ENCODE data around the gene GPN1.
"Not testable (repeated sequence)": the region's sequence is repeated elsewhere in the genome, so short reads cannot be mapped to it uniquely, and the experiment has no call there.

GPN1 gene

GRCh38 chr2:27587025-27587424 is 41.8 kb upstream of the GPN1 start:
- TF ChIP-seq ELF4 (IDR thresholded peaks at IDR 0.05) (no peak), SP1 (IDR thresholded peaks at IDR 0.05) (no peak), FOXA1 (IDR thresholded peaks at IDR 0.05) (no peak), ARNT (IDR thresholded peaks at IDR 0.05) (no peak), CTBP1 (IDR thresholded peaks at IDR 0.05; ENCODE audit: borderline replicate concordance) (no peak), FOXM1 (IDR thresholded peaks at IDR 0.05; ENCODE audit: borderline replicate concordance) (no peak), L3MBTL2 (conservative IDR thresholded peaks at IDR 0.05) (no peak), BHLHE40 (IDR thresholded peaks at IDR 0.05; ENCODE audit: borderline replicate concordance) (no peak), HDGF (IDR thresholded peaks at IDR 0.05; ENCODE audit: borderline replicate concordance) (no peak), LEF1 (IDR thresholded peaks at IDR 0.05; ENCODE audit: borderline replicate concordance) (no peak), SUZ12 (IDR thresholded peaks at IDR 0.05) (no peak), FOXK2 (IDR thresholded peaks at IDR 0.05) (no peak), ZNF384 (IDR thresholded peaks at IDR 0.05) (no peak), NFRKB (IDR thresholded peaks at IDR 0.05) (no peak), PKNOX1 (IDR thresholded peaks at IDR 0.05) (no peak), TARDBP (IDR thresholded peaks at IDR 0.05) (no peak)
- CTCF ChIA-PET, result no interaction called here
- POLR2A ChIA-PET, result interaction anchor here (1.5 kb wide), 1 partner anchor 17 kb away, joined by 3 read pairs; no protein-coding TSS in a partner anchor
- DNase-seq (ENCODE audit: extremely low spot score), result no peak

- ChIA-PET POLR2A (no interaction called here), CTCF (no interaction called here)
- TF ChIP-seq FOXM1 (IDR thresholded peaks at IDR 0.05; ENCODE audit: borderline replicate concordance), result no peak
- TF ChIP-seq FOXK2 (IDR thresholded peaks at IDR 0.05), result no peak
- no peak for TF ChIP-seq ELF4 (IDR thresholded peaks at IDR 0.05)
- DNase-seq (ENCODE audit: extremely low spot score), result no peak
Measured at GRCh38 chr2:27588308-27588707, 40.5 kb upstream of the GPN1 start.

GRCh38 chr2:27591745-27592144 is 37.1 kb upstream of the GPN1 start:
- CTCF ChIA-PET, result interaction anchor here (0.6 kb wide), 1 partner anchor 12 kb away, joined by 3 read pairs; no protein-coding TSS in a partner anchor
- TF ChIP-seq ELF4 (IDR thresholded peaks at IDR 0.05) (no peak), LEF1 (IDR thresholded peaks at IDR 0.05; ENCODE audit: borderline replicate concordance) (no peak), BHLHE40 (IDR thresholded peaks at IDR 0.05; ENCODE audit: borderline replicate concordance) (no peak), NFRKB (IDR thresholded peaks at IDR 0.05) (no peak), ZNF384 (IDR thresholded peaks at IDR 0.05) (no peak), FOXA1 (IDR thresholded peaks at IDR 0.05) (no peak), FOXK2 (IDR thresholded peaks at IDR 0.05) (no peak), SUZ12 (IDR thresholded peaks at IDR 0.05) (no peak), CTBP1 (IDR thresholded peaks at IDR 0.05; ENCODE audit: borderline replicate concordance) (no peak), PKNOX1 (IDR thresholded peaks at IDR 0.05) (no peak), SP1 (IDR thresholded peaks at IDR 0.05) (no peak), HDGF (IDR thresholded peaks at IDR 0.05; ENCODE audit: borderline replicate concordance) (no peak)
- POLR2A ChIA-PET, result interaction anchor here (1.1 kb wide), 1 partner anchor 9 kb away, joined by 4 read pairs; the partner anchor contains the start of gene ZNF512
- no peak for DNase-seq (ENCODE audit: extremely low spot score)

DNA sequence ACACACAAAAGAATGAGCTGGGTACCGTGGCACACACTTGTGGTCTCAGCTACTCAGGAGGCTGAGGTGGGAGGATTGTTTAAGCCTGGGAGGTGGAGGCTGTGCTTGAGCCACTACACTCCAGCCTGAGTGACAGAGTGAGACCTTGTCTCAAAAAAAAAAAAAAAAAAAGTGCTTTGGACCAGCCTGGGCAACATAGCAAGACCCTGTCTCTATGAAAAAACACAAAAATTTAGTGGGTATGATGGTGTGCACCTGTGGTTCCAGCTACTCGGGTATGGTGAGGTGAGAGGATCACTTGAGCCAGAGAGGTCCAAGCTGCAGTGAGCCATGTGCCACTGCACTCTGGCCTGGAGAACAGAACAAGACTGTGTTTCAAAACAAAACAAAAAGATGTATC is 35.6 kb upstream of the GPN1 start:
- CTCF ChIA-PET, result no interaction called here
- POLR2A ChIA-PET, result no interaction called here
- DNase-seq (ENCODE audit: extremely low spot score), result no peak
- TF ChIP-seq ZNF384 (IDR thresholded peaks at IDR 0.05) (no peak), TARDBP (IDR thresholded peaks at IDR 0.05) (no peak), CTBP1 (IDR thresholded peaks at IDR 0.05; ENCODE audit: borderline replicate concordance) (no peak), ELF4 (IDR thresholded peaks at IDR 0.05) (no peak)

- DNase-seq (ENCODE audit: extremely low spot score); CTCF ChIA-PET; POLR2A ChIA-PET: not testable (repeated sequence)
Measured at GRCh38 chr2:27594020-27594703, 34.7 kb upstream of the GPN1 start.

- POLR2A ChIA-PET, result interaction anchor here (0.6 kb wide), 1 partner anchor 35 kb away, joined by 3 read pairs; no protein-coding TSS in a partner anchor
- DNase-seq (ENCODE audit: extremely low spot score); CTCF ChIA-PET: not testable (repeated sequence)
Measured at GRCh38 chr2:27595412-27595811, 33.4 kb upstream of the GPN1 start.

GRCh38 chr2:27596627-27597026 is 32.2 kb upstream of the GPN1 start:
- TF ChIP-seq FOXA1 (IDR thresholded peaks at IDR 0.05), result no peak
- TF ChIP-seq HDGF (IDR thresholded peaks at IDR 0.05; ENCODE audit: borderline replicate concordance), result no peak
- DNase-seq (ENCODE audit: extremely low spot score), result no peak
- ChIA-PET POLR2A (interaction anchor here (1.4 kb wide), 1 partner anchor 14 kb away, joined by 5 read pairs; the partner anchor contains the start of gene ZNF512), CTCF (no interaction called here)

DNA sequence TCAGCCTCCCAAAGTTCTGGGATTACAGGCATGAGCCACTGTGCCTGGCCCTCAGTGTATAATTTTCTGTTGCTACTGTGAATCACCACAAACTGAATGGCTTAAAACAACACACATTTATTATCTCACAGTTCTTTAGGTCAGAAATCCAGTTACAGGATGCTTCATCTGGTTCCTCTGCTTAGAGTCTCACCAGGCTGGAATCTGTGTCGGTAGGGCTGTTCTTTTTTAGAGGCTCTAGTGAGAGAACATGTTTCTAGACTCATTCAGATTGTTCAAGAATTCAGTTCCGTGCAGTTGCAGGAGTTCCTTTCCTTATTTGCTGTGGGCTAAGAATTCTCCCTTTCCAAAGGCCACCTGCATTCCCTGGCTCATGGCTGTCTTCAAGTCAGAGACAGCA is 22.2 kb upstream of the GPN1 start:
- ChIA-PET CTCF (no interaction called here), POLR2A (no interaction called here)
- DNase-seq (ENCODE audit: extremely low spot score), result no peak
- TF ChIP-seq SUZ12 (IDR thresholded peaks at IDR 0.05), result no peak
- TF ChIP-seq TARDBP (IDR thresholded peaks at IDR 0.05), result no peak
- no peak for TF ChIP-seq L3MBTL2 (conservative IDR thresholded peaks at IDR 0.05)
- no peak for TF ChIP-seq FOXK2 (IDR thresholded peaks at IDR 0.05)
- no peak for TF ChIP-seq PKNOX1 (IDR thresholded peaks at IDR 0.05)
- TF ChIP-seq CTBP1 (IDR thresholded peaks at IDR 0.05; ENCODE audit: borderline replicate concordance), result no peak
- TF ChIP-seq FOXA1 (IDR thresholded peaks at IDR 0.05), result no peak
- TF ChIP-seq FOXM1 (IDR thresholded peaks at IDR 0.05; ENCODE audit: borderline replicate concordance), result no peak
- TF ChIP-seq ARNT (IDR thresholded peaks at IDR 0.05), result no peak
- no peak for TF ChIP-seq ZNF384 (IDR thresholded peaks at IDR 0.05)
- no peak for TF ChIP-seq NFRKB (IDR thresholded peaks at IDR 0.05)
